Skeletal muscle cell (primary cell): ENCODE results near the gene GATA3.
A peak's percentile ranks its signal among the peaks of the same experiment; 100 is the strongest.
"Not testable (repeated sequence)": the region's sequence is repeated elsewhere in the genome, so short reads cannot be mapped to it uniquely, and the experiment has no call there.

Experiments
- DNase-seq: peaks from one replicate; pipeline ENCODE4 v3.0.0-alpha.2; 2010; ENCODE audit warnings: low read depth
- H3K4me3 ChIP-seq: 2 replicates; pipeline ENCODE4 v1.5.1; 2011; ENCODE audit warnings: low read depth, mild to moderate bottlenecking, control low read depth, low read length, moderate library complexity

The GATA3 gene

GRCh38 chr10:8054494-8055407 lies at the start of gene GATA3:
Gene GATA3, plus strand, starts transcription at chr10:8054688. Its CDS starts 968 bp downstream, at chr10:8055656.
- DNase-seq, result no peak
- peak within 1 kb of the TSS; percentile 44 for H3K4me3 ChIP-seq

- no peak for DNase-seq
- H3K4me3 ChIP-seq, result no peak overlapping the region
Observed at GRCh38 chr10:8006274-8006999, 48.1 kb upstream of the GATA3 start.

GRCh38 chr10:8009031-8009430 lies 45.5 kb upstream of the GATA3 start:
- DNase-seq, result no peak

GRCh38 chr10:8013006-8013405 lies 41.5 kb upstream of the GATA3 start:
- no peak for DNase-seq
- no peak overlapping the region for H3K4me3 ChIP-seq

More at GRCh38 chr10:8009031-8009430, 45.5 kb upstream of the GATA3 start:
- H3K4me3 ChIP-seq, result no peak overlapping the region

- no peak for DNase-seq
- H3K4me3 ChIP-seq, result no peak overlapping the region
Observed at GRCh38 chr10:8013619-8014018, 40.9 kb upstream of the GATA3 start.

- DNase-seq, result no peak
- no peak overlapping the region for H3K4me3 ChIP-seq
Observed at GRCh38 chr10:8014649-8015048, 39.8 kb upstream of the GATA3 start.

GRCh38 chr10:8017277-8017676 lies 37.2 kb upstream of the GATA3 start:
- DNase-seq, result no peak

GRCh38 chr10:8023321-8023720 lies 31.2 kb upstream of the GATA3 start:
- no peak overlapping the region for H3K4me3 ChIP-seq
- no peak for DNase-seq

More at GRCh38 chr10:8017277-8017676, 37.2 kb upstream of the GATA3 start:
- no peak overlapping the region for H3K4me3 ChIP-seq

- no peak overlapping the region for H3K4me3 ChIP-seq
- DNase-seq, result no peak
Observed at GRCh38 chr10:8023851-8024250, 30.6 kb upstream of the GATA3 start.

GRCh38 chr10:8026349-8027259 lies 27.9 kb upstream of the GATA3 start:
- H3K4me3 ChIP-seq, result no peak overlapping the region
- no peak for DNase-seq

GRCh38 chr10:8031211-8031610 lies 23.3 kb upstream of the GATA3 start:
- DNase-seq, H3K4me3 ChIP-seq: not testable (repeated sequence)

GRCh38 chr10:8032558-8032957 lies 21.9 kb upstream of the GATA3 start:
- DNase-seq, result no peak
- no peak overlapping the region for H3K4me3 ChIP-seq

GRCh38 chr10:8033812-8034465 lies 20.5 kb upstream of the GATA3 start:
- DNase-seq, result no peak

GRCh38 chr10:8034466-8035005 lies 20.0 kb upstream of the GATA3 start:
- DNase-seq, result no peak
- H3K4me3 ChIP-seq, result no peak overlapping the region

More at GRCh38 chr10:8033812-8034465, 20.5 kb upstream of the GATA3 start:
- H3K4me3 ChIP-seq, result no peak overlapping the region

GRCh38 chr10:8035006-8035640 lies 19.4 kb upstream of the GATA3 start:
- H3K4me3 ChIP-seq, result no peak overlapping the region
- no peak for DNase-seq

GRCh38 chr10:8035641-8036470 lies 18.6 kb upstream of the GATA3 start:
- H3K4me3 ChIP-seq, result no peak overlapping the region
- DNase-seq, result no peak

- no peak for DNase-seq
- no peak overlapping the region for H3K4me3 ChIP-seq
Observed at GRCh38 chr10:8036506-8037198, 17.8 kb upstream of the GATA3 start.
